GM12864 (cell line): Measurements from ENCODE around the gene IQGAP2.

Source experiments
- DNase-seq: peaks from one replicate; pipeline ENCODE4 v3.0.0-alpha.2; 2011; ENCODE audit warnings: low read depth
- H3K4me3 ChIP-seq: 2 replicates; pipeline ENCODE4 v1.5.1; 2011; ENCODE audit warnings: mild to moderate bottlenecking, low read depth, low read length, control low read depth
- CTCF ChIP-seq: IDR thresholded peaks from 2 replicates; pipeline ENCODE4 v1.5.1; 2011; ENCODE audit warnings: low read depth, mild to moderate bottlenecking, moderate library complexity, low read length, control low read depth, inconsistent platforms; ENCODE audit errors: missing control alignments

IQGAP2 gene

GRCh38 chr5:76755779-76756637 is 352.9 kb downstream of the IQGAP2 start:
- no peak for TF ChIP-seq CTCF
- DNase-seq: no peak
- no peak overlapping the region for H3K4me3 ChIP-seq

GRCh38 chr5:76757049-76757448 is 354.0 kb downstream of the IQGAP2 start:
- DNase-seq: no peak
- no peak overlapping the region for H3K4me3 ChIP-seq
- TF ChIP-seq CTCF: no peak
